BLaER1 treated with 17β-estradiol and CSF1 and Interleukin-3, amounts not matched to agents 10 nM and 100 nM (cell line): Measurements from ENCODE around the gene CER1.

Experiments used
- H3K27ac ChIP-seq, 11 experiments: shearing (Covaris generic); formaldehyde crosslinking; 2 replicates each; pipeline ENCODE4 v1.8.1; 2022
- H3K27me3 ChIP-seq, 11 experiments: shearing (Covaris generic); formaldehyde crosslinking; 2 replicates each; pipeline ENCODE4 v1.8.1; 2022
- H3K36me3 ChIP-seq, 11 experiments: shearing (Covaris generic); formaldehyde crosslinking; 2 replicates each; pipeline ENCODE4 v1.8.1; 2022
- H3K4me1 ChIP-seq, 10 experiments: shearing (Covaris generic); formaldehyde crosslinking; 2 replicates each; pipeline ENCODE4 v1.8.1; 2022
- H3K4me2 ChIP-seq, 11 experiments: shearing (Covaris generic); formaldehyde crosslinking; 2 replicates each; pipeline ENCODE4 v1.8.1; 2022
- H3K4me3 ChIP-seq, 10 experiments: shearing (Covaris generic); formaldehyde crosslinking; 2 replicates each; pipeline ENCODE4 v1.8.1; 2022
- H3K9ac ChIP-seq, 11 experiments: shearing (Covaris generic); formaldehyde crosslinking; 2 replicates each; pipeline ENCODE4 v1.8.1; 2022
- H3K9me3 ChIP-seq, 11 experiments: shearing (Covaris generic); formaldehyde crosslinking; replicated peaks in 1 of 11; 2 replicates each; pipeline ENCODE4 v1.8.1; 2022
- H4K20me1 ChIP-seq, 11 experiments: shearing (Covaris generic); formaldehyde crosslinking; 2 replicates each; pipeline ENCODE4 v1.8.1; 2022
- Cebpa-rat ChIP-seq, 11 experiments: shearing (Covaris generic); IDR thresholded peaks; 2 replicates each; pipeline ENCODE4 v1.8.1; 2022

CER1 gene

GRCh38 chr9:14750821-14751220 is 28.3 kb upstream of the CER1 start:
- Histone ChIP-seq H3K4me2 (peak overlapping the region in 8 of 11 experiments; percentile 46 to 83 (median 66); a peak in 15 of 22 replicates), H3K9me3 (no peaks in the 10 kb centered on the region)

GRCh38 chr9:14749741-14750211 is 27.2 kb upstream of the CER1 start:
- Histone ChIP-seq H3K36me3 (no peaks in the 10 kb centered on the region), H3K4me2 (peak overlapping the region; percentile 8 to 83 (median 60); a peak in 20 of 22 replicates), H3K4me1 (peaks cover 0 to 25% (median 18%) of the 10 kb centered on the region in 10 experiments; a peak in 16 of 20 replicates), H4K20me1 (no peaks in the 10 kb centered on the region), H3K27me3 (0 out of 22 replicates have a peak, but pooled peaks cover 0 to 10% (median 0%) of the 10 kb centered on the region in 11 experiments), H3K9ac (no peak overlapping the region), H3K4me3 (no peak overlapping the region), H3K27ac (no peak overlapping the region), H3K9me3 (peaks cover 0 to 2% (median 0%) of the 10 kb centered on the region in 11 experiments; a peak in 1 of 22 replicates)
- TF ChIP-seq Cebpa-rat (IDR thresholded peaks at IDR 0.05) = no peak

More at GRCh38 chr9:14750821-14751220, 28.3 kb upstream of the CER1 start:
- Histone ChIP-seq H3K4me3 (no peak overlapping the region), H3K27ac (no peak overlapping the region), H4K20me1 (no peaks in the 10 kb centered on the region), H3K9ac (no peak overlapping the region), H3K27me3 (0 out of 22 replicates have a peak, but pooled peaks cover 0 to 10% (median 0%) of the 10 kb centered on the region in 11 experiments), H3K4me1 (peaks cover 0 to 25% (median 18%) of the 10 kb centered on the region in 10 experiments; a peak in 16 of 20 replicates), H3K36me3 (no peaks in the 10 kb centered on the region)
- TF ChIP-seq Cebpa-rat (IDR thresholded peaks at IDR 0.05) = no peak

- Histone ChIP-seq H3K4me2 (no peak overlapping the region), H4K20me1 (no peaks in the 10 kb centered on the region), H3K9ac (no peak overlapping the region), H3K36me3 (no peaks in the 10 kb centered on the region), H3K4me1 (peaks cover 0 to 25% (median 18%) of the 10 kb centered on the region in 10 experiments; a peak in 16 of 20 replicates), H3K27me3 (0 out of 22 replicates have a peak, but pooled peaks cover 0 to 10% (median 0%) of the 10 kb centered on the region in 11 experiments), H3K4me3 (no peak overlapping the region), H3K9me3 (peaks cover 0 to 3% (median 0%) of the 10 kb centered on the region in 11 experiments; a peak in 1 of 22 replicates), H3K27ac (no peak overlapping the region)
- TF ChIP-seq Cebpa-rat (IDR thresholded peaks at IDR 0.05) = no peak
Observed at GRCh38 chr9:14748373-14748772, 25.8 kb upstream of the CER1 start.

GRCh38 chr9:14747111-14747510 is 24.6 kb upstream of the CER1 start:
- no peak for TF ChIP-seq Cebpa-rat (IDR thresholded peaks at IDR 0.05)

DNA sequence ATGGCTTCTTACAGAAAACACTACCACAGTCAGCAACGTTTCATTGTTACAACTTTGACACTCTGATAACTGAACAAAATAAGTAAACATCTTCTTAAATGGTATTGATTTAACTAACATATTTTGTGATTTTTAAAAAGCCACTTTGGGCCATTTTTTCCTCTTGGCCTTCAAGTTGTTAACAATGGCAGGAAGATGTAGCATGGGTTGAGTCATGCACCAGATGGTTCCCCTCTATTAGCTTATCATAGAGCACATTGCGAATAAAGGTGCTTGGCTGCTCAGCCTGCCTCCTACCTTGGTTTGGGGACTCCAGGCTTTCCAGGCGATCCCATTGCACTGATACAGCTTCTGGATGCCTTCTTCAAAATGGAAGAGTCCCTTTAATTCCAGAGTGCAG is 24.1 kb upstream of the CER1 start:
- no peak overlapping the region for H3K4me2 ChIP-seq
- no peak for TF ChIP-seq Cebpa-rat (IDR thresholded peaks at IDR 0.05)
- no peak overlapping the region for H3K9ac ChIP-seq
- H3K27ac ChIP-seq = no peak overlapping the region
- H3K4me1 ChIP-seq = peaks cover 0 to 25% (median 18%) of the 10 kb centered on the region in 10 experiments; a peak in 16 of 20 replicates
- peaks cover 0 to 3% (median 0%) of the 10 kb centered on the region in 11 experiments; a peak in 1 of 22 replicates for H3K9me3 ChIP-seq
- H3K4me3 ChIP-seq = no peak overlapping the region
- no peaks in the 10 kb centered on the region for H3K36me3 ChIP-seq
- H4K20me1 ChIP-seq = no peaks in the 10 kb centered on the region
- 0 out of 22 replicates have a peak, but pooled peaks cover 0 to 10% (median 0%) of the 10 kb centered on the region in 11 experiments for H3K27me3 ChIP-seq

More at GRCh38 chr9:14747111-14747510, 24.6 kb upstream of the CER1 start:
- Histone ChIP-seq H3K4me3 (no peak overlapping the region), H3K9me3 (peaks cover 0 to 3% (median 0%) of the 10 kb centered on the region in 11 experiments; a peak in 1 of 22 replicates), H3K27me3 (0 out of 22 replicates have a peak, but pooled peaks cover 0 to 10% (median 0%) of the 10 kb centered on the region in 11 experiments), H3K4me1 (peaks cover 0 to 25% (median 18%) of the 10 kb centered on the region in 10 experiments; a peak in 16 of 20 replicates), H3K27ac (no peak overlapping the region), H3K4me2 (no peak overlapping the region), H4K20me1 (no peaks in the 10 kb centered on the region), H3K36me3 (no peaks in the 10 kb centered on the region), H3K9ac (no peak overlapping the region)

DNA sequence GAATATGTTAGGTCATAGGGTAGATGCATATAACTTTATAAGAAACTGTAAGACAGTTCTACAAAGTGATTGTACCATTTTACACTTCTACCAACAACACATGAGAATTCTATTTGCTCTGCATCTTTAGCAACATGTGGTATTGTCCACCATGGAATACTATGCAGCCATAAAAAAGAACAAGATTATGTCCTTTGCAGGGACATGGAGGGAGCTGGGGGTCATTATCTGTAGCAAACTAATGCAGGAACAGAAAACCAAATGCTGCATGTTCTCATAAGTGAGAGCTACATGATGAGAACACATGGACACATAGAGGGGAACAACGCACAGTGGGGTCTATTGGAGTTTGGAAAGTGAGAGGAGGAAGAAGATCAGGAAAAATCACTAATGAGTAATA is 22.2 kb upstream of the CER1 start:
- Histone ChIP-seq H3K4me3 (no peak overlapping the region), H4K20me1 (no peaks in the 10 kb centered on the region), H3K9me3 (peaks cover 0 to 3% (median 0%) of the 10 kb centered on the region in 11 experiments; a peak in 1 of 22 replicates), H3K4me1 (peaks cover 0 to 9% (median 6%) of the 10 kb centered on the region in 10 experiments; a peak in 15 of 20 replicates), H3K36me3 (no peaks in the 10 kb centered on the region), H3K27me3 (0 out of 22 replicates have a peak, but pooled peaks cover 0 to 4% (median 0%) of the 10 kb centered on the region in 11 experiments), H3K27ac (no peak overlapping the region), H3K4me2 (no peak overlapping the region), H3K9ac (no peak overlapping the region)
- no peak for TF ChIP-seq Cebpa-rat (IDR thresholded peaks at IDR 0.05)

- Histone ChIP-seq H4K20me1 (no peaks in the 10 kb centered on the region), H3K9ac (no peak overlapping the region), H3K9me3 (peaks cover 0 to 3% (median 0%) of the 10 kb centered on the region in 11 experiments; a peak in 1 of 22 replicates), H3K4me3 (no peak overlapping the region), H3K36me3 (no peaks in the 10 kb centered on the region), H3K4me1 (no peaks in the 10 kb centered on the region), H3K4me2 (no peak overlapping the region), H3K27me3 (no peaks in the 10 kb centered on the region), H3K27ac (no peak overlapping the region)
- TF ChIP-seq Cebpa-rat (IDR thresholded peaks at IDR 0.05) = no peak
Observed at GRCh38 chr9:14741369-14741768, 18.8 kb upstream of the CER1 start.

- Histone ChIP-seq H3K4me1 (no peaks in the 10 kb centered on the region), H3K36me3 (no peaks in the 10 kb centered on the region), H4K20me1 (no peaks in the 10 kb centered on the region), H3K27me3 (no peaks in the 10 kb centered on the region), H3K27ac (no peak overlapping the region), H3K4me3 (no peak overlapping the region), H3K9me3 (no peaks in the 10 kb centered on the region), H3K4me2 (no peak overlapping the region), H3K9ac (no peak overlapping the region)
- TF ChIP-seq Cebpa-rat (IDR thresholded peaks at IDR 0.05) = no peak
Observed at GRCh38 chr9:14733133-14733532, 10.6 kb upstream of the CER1 start.

DNA sequence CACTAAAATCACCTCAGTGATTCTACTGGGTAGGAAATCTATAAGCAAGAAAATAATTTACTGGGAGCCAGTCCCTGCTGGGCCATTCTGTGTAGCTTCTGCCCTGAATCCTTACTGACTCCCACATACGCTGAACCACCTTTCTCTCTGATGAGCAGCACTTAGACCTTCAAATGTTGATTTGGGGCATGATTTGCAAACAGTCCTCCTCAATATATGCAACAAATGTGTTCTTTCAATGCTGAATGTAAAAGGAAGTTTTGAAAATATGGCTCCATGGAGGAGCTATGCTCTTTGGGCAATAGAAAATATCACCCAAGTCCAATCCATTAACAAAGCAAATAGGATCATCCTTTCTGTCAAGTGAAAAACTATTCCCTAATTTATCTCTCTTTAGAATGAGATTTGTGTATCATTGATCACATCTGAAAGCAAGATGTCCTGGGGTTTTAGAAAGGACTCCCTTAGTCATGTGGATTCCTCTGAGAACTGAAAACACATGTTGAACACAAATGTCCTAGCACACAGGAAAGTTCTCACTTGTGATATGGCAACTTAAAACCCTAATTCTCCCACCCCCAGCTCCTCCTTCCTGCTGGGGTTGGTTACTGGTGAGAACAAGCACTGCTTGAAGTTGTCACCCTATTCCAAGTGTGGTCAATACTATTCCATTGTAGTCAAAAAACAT is 8.9 kb upstream of the CER1 start:
- TF ChIP-seq Cebpa-rat (IDR thresholded peaks at IDR 0.05) = no peak
- Histone ChIP-seq H3K9ac (no peak overlapping the region), H3K4me2 (no peak overlapping the region), H3K4me1 (no peaks in the 10 kb centered on the region), H4K20me1 (no peaks in the 10 kb centered on the region), H3K4me3 (no peak overlapping the region), H3K9me3 (no peaks in the 10 kb centered on the region), H3K36me3 (no peaks in the 10 kb centered on the region), H3K27ac (no peak overlapping the region), H3K27me3 (no peaks in the 10 kb centered on the region)
